Activated B cell treated with CpG ODN at 0.5 μM for 24 hours (primary cell): Measurements from ENCODE around the gene MYL7. TPM values are rescaled to one million over a fixed set of nuclear protein-coding genes. Genes with fewer than 3 reads are reported as not detected.

Experiments
- ATAC-seq: fragments of 200-7000 bp; cut with Tn5 transposase; one replicate; pipeline ENCODE4 v1.10.0; 2021; ENCODE audit warnings: low read depth, mild to moderate bottlenecking, moderate library complexity
- CTCF ChIA-PET: fragments of 350-600 bp; sonication (Branson Sonifier 250); formaldehyde crosslinking; loops from one replicate; lab custom pipeline; 2021; ENCODE audit warnings: antibody characterized with exemption; lab: Charles Lee
- POLR2A ChIA-PET: fragments of 350-600 bp; sonication (Branson Sonifier 250); formaldehyde crosslinking; loops from one replicate; lab custom pipeline; 2021; ENCODE audit warnings: antibody characterized with exemption; lab: Charles Lee
- DNase-seq: peaks from one replicate; pipeline ENCODE4 v3.0.0; 2022
- H3K27ac Mint-ChIP-seq: one replicate; pipeline ENCODE4 v1.8.0; 2020; ENCODE audit warnings: mixed read lengths
- H3K27me3 Mint-ChIP-seq: one replicate; pipeline ENCODE4 v1.8.0; 2021; ENCODE audit warnings: mixed read lengths
- H3K36me3 Mint-ChIP-seq: one replicate; pipeline ENCODE4 v1.8.0; 2021; ENCODE audit warnings: low read depth, mixed read lengths
- H3K4me1 Mint-ChIP-seq: one replicate; pipeline ENCODE4 v1.8.0; 2021; ENCODE audit warnings: mixed read lengths
- H3K4me3 Mint-ChIP-seq: one replicate; pipeline ENCODE4 v1.8.0; 2020; ENCODE audit warnings: mild to moderate bottlenecking, mixed read lengths
- H3K9me3 Mint-ChIP-seq: one replicate; pipeline ENCODE4 v1.8.0; 2020; ENCODE audit warnings: mixed read lengths
- intact Hi-C: fragments of 100-400 bp; cut with micrococcal nuclease; formaldehyde crosslinking; loops from one replicate; pipeline ENCODE4 v1.15.1; 2024
- total RNA-seq: library from RNA; stranded (reverse); gene quantifications from 2 replicates; pipeline ENCODE4 v1.2.3, GENCODE V29; 2022
- TF ChIP-seq, protein P1 (sequence below): fragments of 200-600 bp; IDR thresholded peaks from one replicate; pipeline ENCODE4 v1.8.0; 2022; ENCODE audit warnings: antibody characterized with exemption, mild to moderate bottlenecking

Gene MYL7
- total RNA-seq, 1 donor from 2014 or later, result not detected

DNA sequence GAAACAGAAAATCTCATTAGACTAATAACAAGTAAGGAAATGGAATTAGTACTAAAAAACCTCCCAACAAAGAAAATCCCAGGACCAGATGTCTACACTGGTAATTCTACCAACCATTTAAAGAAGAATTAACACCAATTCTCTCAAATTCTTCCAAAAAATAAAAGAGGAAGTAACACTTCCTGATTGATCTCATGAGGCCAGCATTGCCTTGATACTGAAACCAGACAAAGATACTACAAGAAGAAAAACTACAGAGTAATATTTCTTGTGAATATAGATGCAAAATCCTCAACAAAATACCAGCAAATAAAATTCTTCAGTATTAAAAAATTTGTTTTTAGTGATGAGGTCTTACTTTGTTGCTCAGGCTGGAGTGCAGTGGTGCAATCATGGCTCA, 26.8 kb upstream of the MYL7 start:
- peaks cover 15% of the 10 kb centered on the region for H3K4me1 Mint-ChIP-seq
- DNase-seq, result no peak
- H3K36me3 Mint-ChIP-seq, result no peaks in the 10 kb centered on the region
- peak; percentile 61 for ATAC-seq
- H3K27me3 Mint-ChIP-seq, result no peaks in the 10 kb centered on the region
- H3K27ac Mint-ChIP-seq, result peak overlapping the region; percentile 3
- H3K4me3 Mint-ChIP-seq, result no peak overlapping the region
- ChIA-PET POLR2A (no interaction called here), CTCF (no interaction called here)
- peaks cover 9% of the 10 kb centered on the region for H3K9me3 Mint-ChIP-seq
- intact Hi-C loops, result loop anchor here (2.0 kb wide), 2 partner anchors 15 to 21 kb away; no protein-coding TSS in a partner anchor
- TF ChIP-seq, protein P1, sequence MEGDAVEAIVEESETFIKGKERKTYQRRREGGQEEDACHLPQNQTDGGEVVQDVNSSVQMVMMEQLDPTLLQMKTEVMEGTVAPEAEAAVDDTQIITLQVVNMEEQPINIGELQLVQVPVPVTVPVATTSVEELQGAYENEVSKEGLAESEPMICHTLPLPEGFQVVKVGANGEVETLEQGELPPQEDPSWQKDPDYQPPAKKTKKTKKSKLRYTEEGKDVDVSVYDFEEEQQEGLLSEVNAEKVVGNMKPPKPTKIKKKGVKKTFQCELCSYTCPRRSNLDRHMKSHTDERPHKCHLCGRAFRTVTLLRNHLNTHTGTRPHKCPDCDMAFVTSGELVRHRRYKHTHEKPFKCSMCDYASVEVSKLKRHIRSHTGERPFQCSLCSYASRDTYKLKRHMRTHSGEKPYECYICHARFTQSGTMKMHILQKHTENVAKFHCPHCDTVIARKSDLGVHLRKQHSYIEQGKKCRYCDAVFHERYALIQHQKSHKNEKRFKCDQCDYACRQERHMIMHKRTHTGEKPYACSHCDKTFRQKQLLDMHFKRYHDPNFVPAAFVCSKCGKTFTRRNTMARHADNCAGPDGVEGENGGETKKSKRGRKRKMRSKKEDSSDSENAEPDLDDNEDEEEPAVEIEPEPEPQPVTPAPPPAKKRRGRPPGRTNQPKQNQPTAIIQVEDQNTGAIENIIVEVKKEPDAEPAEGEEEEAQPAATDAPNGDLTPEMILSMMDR, result no peak

DNA sequence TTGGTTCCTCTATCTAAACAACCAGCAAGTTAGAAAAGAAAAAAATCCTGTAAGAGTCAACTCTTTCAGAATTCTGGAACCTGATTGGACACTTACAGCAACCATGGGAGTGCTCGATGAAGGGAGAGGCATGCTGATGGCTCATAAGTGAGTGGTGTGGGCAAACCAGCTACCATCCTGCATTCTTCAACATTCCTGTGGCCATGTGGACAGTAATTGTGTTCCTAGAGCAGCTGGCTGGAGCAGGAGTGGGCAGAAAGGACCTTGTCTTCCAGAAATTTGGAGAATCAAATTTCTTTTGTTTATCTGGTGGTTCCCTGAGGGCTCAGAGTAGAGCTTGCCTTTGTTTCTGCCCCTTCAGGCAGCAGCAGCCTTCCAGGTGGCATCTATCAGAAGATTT, 22.5 kb upstream of the MYL7 start:
- intact Hi-C loops, result no loop called here
- TF ChIP-seq, protein P1, result no peak
- peaks cover 11% of the 10 kb centered on the region for H3K4me1 Mint-ChIP-seq
- H3K36me3 Mint-ChIP-seq, result no peaks in the 10 kb centered on the region
- H3K9me3 Mint-ChIP-seq, result peaks cover 9% of the 10 kb centered on the region
- no peak overlapping the region for H3K4me3 Mint-ChIP-seq
- DNase-seq (no peak), ATAC-seq (no peak)
- ChIA-PET POLR2A (no interaction called here), CTCF (no interaction called here)
- H3K27me3 Mint-ChIP-seq, result no peaks in the 10 kb centered on the region
- no peak overlapping the region for H3K27ac Mint-ChIP-seq

DNA sequence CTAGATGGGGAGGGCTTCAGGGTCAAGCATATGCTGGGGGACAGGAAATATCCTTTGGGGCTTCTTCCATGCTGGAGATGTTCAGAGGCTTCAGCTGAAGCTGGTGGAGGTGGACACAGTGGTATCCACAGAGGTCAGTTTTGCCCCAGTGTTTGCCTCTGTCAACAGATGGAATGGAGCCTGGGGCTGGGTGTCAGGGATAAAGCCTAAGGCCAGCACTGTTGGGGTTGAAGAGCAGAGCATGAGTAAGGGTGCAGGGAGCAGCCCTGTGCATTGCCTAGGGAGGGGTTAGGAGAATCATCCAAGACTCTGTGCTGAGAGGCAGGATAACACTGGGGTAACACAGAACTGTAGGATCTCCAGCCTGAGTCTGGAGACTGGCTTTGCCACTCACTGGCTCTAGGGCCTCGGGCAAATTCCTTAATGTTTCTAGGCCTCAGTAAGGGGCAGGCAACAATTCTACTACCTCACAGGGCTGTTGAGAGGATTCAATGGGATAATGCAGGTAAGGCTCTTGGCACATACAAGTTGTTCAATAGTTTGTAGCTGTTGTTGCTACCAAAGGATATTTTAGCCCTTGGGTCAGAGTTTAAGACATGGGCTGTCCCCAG, 21.8 kb upstream of the MYL7 start:
- no peaks in the 10 kb centered on the region for H3K27me3 Mint-ChIP-seq
- ChIA-PET CTCF (no interaction called here), POLR2A (no interaction called here)
- TF ChIP-seq, protein P1, result no peak
- H3K4me1 Mint-ChIP-seq, result peaks cover 6% of the 10 kb centered on the region
- no peaks in the 10 kb centered on the region for H3K36me3 Mint-ChIP-seq
- no peak overlapping the region for H3K27ac Mint-ChIP-seq
- peaks cover 9% of the 10 kb centered on the region for H3K9me3 Mint-ChIP-seq
- ATAC-seq, result no peak
- intact Hi-C loops, result no loop called here
- DNase-seq, result no peak
- H3K4me3 Mint-ChIP-seq, result no peak overlapping the region

DNA sequence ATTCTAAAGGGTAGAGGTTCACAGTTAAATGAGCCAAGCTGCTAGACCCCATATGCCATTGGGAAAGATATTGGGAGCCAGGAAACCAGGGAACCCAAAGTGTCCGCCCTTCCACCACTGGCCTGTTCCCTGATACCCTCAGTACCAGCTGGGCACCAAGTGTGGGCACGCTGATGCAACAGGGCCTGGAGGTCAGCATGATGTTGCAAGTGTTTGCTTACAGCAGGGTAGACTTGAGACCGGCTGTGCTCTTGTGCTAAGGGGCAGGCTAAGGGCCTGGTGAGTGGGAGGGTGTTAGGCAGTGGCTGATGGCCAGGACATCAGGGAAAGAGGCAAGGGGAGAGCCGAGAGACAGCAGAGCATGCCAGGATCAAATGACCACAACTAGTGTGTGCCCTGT, 21.0 kb upstream of the MYL7 start:
- no peak overlapping the region for H3K27ac Mint-ChIP-seq
- DNase-seq (no peak), ATAC-seq (no peak)
- ChIA-PET CTCF (no interaction called here), POLR2A (no interaction called here)
- TF ChIP-seq, protein P1, result no peak
- no peaks in the 10 kb centered on the region for H3K27me3 Mint-ChIP-seq
- no peak overlapping the region for H3K4me3 Mint-ChIP-seq
- intact Hi-C loops, result no loop called here
- no peaks in the 10 kb centered on the region for H3K36me3 Mint-ChIP-seq
- H3K4me1 Mint-ChIP-seq, result no peaks in the 10 kb centered on the region
- H3K9me3 Mint-ChIP-seq, result peaks cover 9% of the 10 kb centered on the region

DNA sequence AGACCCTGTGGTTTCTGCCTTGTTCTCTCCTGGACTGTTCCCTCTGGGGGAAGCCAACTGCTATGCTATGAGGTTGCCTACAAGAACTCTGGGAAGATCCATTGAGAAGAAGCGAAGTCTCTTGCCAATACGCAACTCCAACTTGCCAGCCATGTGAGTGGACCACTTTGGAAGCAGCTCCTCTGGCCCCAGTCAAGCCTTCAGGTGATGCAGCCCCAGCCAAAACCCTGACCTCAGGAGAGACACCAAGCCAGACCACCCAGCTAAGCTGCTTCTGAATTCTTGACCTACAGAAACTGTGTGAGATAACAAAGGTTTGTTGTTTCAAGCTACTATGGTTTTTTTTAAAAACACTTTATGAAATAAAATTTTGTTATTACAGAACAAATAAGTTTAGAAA, 20.2 kb upstream of the MYL7 start:
- CTCF ChIA-PET, result no interaction called here
- TF ChIP-seq, protein P1, result no peak
- H3K4me3 Mint-ChIP-seq, result no peak overlapping the region
- DNase-seq (no peak), ATAC-seq (no peak)
- no peaks in the 10 kb centered on the region for H3K36me3 Mint-ChIP-seq
- intact Hi-C loops, result no loop called here
- no peaks in the 10 kb centered on the region for H3K27me3 Mint-ChIP-seq
- H3K4me1 Mint-ChIP-seq, result no peaks in the 10 kb centered on the region
- peaks cover 9% of the 10 kb centered on the region for H3K9me3 Mint-ChIP-seq
- H3K27ac Mint-ChIP-seq, result no peak overlapping the region
- POLR2A ChIA-PET, result no interaction called here
